Caco-2 (cell line): ENCODE results near the gene MATN4. TPM values are rescaled to one million over a fixed set of nuclear protein-coding genes. Genes with fewer than 3 reads are reported as not detected.

Experiments
- BruUV-seq: library from RNA; stranded (reverse); fragments of 400-500 nt; replicated peaks from 2 replicates; lab custom pipeline; 2021; lab: Mats Ljungman, UMichigan
- CTCF ChIA-PET: fragments of 300-600 bp; sonication (Branson Sonifier 250); formaldehyde crosslinking; loops from one replicate; lab custom pipeline; 2022; ENCODE audit warnings: antibody characterized with exemption; lab: Charles Lee
- POLR2A ChIA-PET: fragments of 300-600 bp; sonication (Branson Sonifier 250); formaldehyde crosslinking; loops from one replicate; lab custom pipeline; 2022; ENCODE audit warnings: antibody characterized with exemption; lab: Charles Lee
- DNase-seq, 2 experiments: peaks; one replicate each; pipeline versions ENCODE4 v3.0.0 to v3.0.0-alpha.2; 2020 to 2022
- H3K27me3 ChIP-seq: replicated peaks from 2 replicates; pipeline ENCODE4 v1.6.0; 2011; ENCODE audit warnings: low read length; ENCODE audit not compliant: control insufficient read depth, insufficient read depth
- H3K36me3 ChIP-seq: 2 replicates; pipeline ENCODE4 v1.5.1; 2011; ENCODE audit warnings: low read length; ENCODE audit not compliant: control insufficient read depth, insufficient read depth
- H3K4me1 ChIP-seq: fragments of 250-450 bp; sonication (Bioruptor Pico); 2 replicates; pipeline ENCODE4 v1.5.1; 2020; ENCODE audit warnings: mild to moderate bottlenecking
- H3K4me3 ChIP-seq: 2 replicates; pipeline ENCODE4 v1.5.1; 2011; ENCODE audit warnings: low read depth, mild to moderate bottlenecking, control low read depth, low read length
- H3K9me3 ChIP-seq: fragments of 250-450 bp; sonication (Bioruptor Pico); 2 replicates; pipeline ENCODE4 v1.5.1; 2020; ENCODE audit warnings: mild to moderate bottlenecking, moderate library complexity
- H3K27ac Mint-ChIP-seq: one replicate; pipeline ENCODE4 v1.8.0; 2022; ENCODE audit warnings: mixed read lengths; ENCODE audit not compliant: unreplicated experiment
- H3K27me3 Mint-ChIP-seq: one replicate; pipeline ENCODE4 v1.8.0; 2022; ENCODE audit warnings: mixed read lengths; ENCODE audit not compliant: insufficient read depth, unreplicated experiment
- H3K36me3 Mint-ChIP-seq: one replicate; pipeline ENCODE4 v1.8.0; 2022; ENCODE audit warnings: mild to moderate bottlenecking, mixed read lengths; ENCODE audit not compliant: insufficient read depth, unreplicated experiment
- H3K4me1 Mint-ChIP-seq: one replicate; pipeline ENCODE4 v1.8.0; 2022; ENCODE audit warnings: low read depth, mixed read lengths; ENCODE audit not compliant: unreplicated experiment
- H3K4me3 Mint-ChIP-seq: one replicate; pipeline ENCODE4 v1.8.0; 2022; ENCODE audit warnings: mild to moderate bottlenecking, moderate library complexity, mixed read lengths; ENCODE audit not compliant: unreplicated experiment
- H3K9me3 Mint-ChIP-seq: one replicate; pipeline ENCODE4 v1.8.0; 2022; ENCODE audit warnings: mixed read lengths; ENCODE audit not compliant: unreplicated experiment
- intact Hi-C: fragments of 100-400 bp; cut with micrococcal nuclease; formaldehyde crosslinking; loops from one replicate; pipeline ENCODE4 v1.10.0; 2022; ENCODE audit not compliant: unreplicated experiment
- total RNA-seq: library from RNA; stranded (reverse); gene quantifications from 2 replicates; pipeline ENCODE4 v1.2.3, GENCODE V29; 2022
- TF ChIP-seq, protein P1 (sequence below), 2 experiments: fragments of 200-600 bp in 1 of 2; IDR thresholded peaks; 1 replicate in 1 of 2; 2 replicates in 1 of 2; pipeline versions ENCODE4 v1.5.1 to v1.8.0; 2011 to 2022; ENCODE audit warnings: antibody characterized with exemption in 1 of 2, control low read depth in 1 of 2, inconsistent platforms in 1 of 2, low read depth in 1 of 2, low read length in 1 of 2, mild to moderate bottlenecking in 1 of 2, moderate library complexity in 1 of 2; ENCODE audit not compliant: insufficient read depth in 1 of 2, severe bottlenecking in 1 of 2, unreplicated experiment in 1 of 2

The MATN4 gene
- total RNA-seq, 1 experiment from 2014 or later = not detected

DNA sequence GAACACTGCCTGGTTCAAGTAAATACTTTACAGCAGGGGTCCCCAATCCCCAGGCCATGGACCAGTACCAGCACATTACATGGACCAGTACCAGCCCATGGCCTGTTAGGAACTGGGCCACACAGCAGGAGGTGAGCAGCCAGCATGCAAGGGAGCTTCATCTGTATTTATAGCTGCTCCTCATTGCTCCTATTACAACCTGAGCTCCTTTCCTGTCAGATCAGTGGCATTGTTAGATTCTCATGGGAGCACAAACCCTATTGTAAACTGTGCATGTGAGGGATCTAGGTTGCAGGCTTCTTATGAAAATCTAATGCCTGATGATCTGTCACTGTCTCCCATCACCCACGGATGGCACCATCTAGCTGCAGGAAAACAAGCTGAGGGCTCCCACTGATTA, 13.4 kb downstream of the MATN4 start:
- Histone ChIP-seq H3K4me3 (no peak overlapping the region), H3K4me1 (0 out of 2 replicates have a peak, but pooled peaks cover 3% of the 10 kb centered on the region), H3K36me3 (no peaks in the 10 kb centered on the region), H3K27me3 (peaks cover 4% of the 10 kb centered on the region; the same call in 1 of the 2 replicates), H3K9me3 (peaks cover 15% of the 10 kb centered on the region)
- intact Hi-C loops = loop anchor here (5.0 kb wide), 1 partner anchor 212 kb away; no protein-coding TSS in a partner anchor
- ChIA-PET POLR2A (interaction anchor here (0.5 to 0.6 kb wide), 2 partner anchors 121 to 334 kb away, joined by 4 read pairs; partner anchors contain the start of genes PIGT and TOMM34), CTCF (interaction anchor here (0.6 to 7.4 kb wide), 23 partner anchors 9 to 477 kb away, joined by 3 to 67 read pairs (median 8); partner anchors contain the start of genes MATN4, PIGT and SYS1)
- H3K36me3 Mint-ChIP-seq = no peaks in the 10 kb centered on the region
- H3K27ac Mint-ChIP-seq = no peak overlapping the region
- no peaks in the 10 kb centered on the region for H3K4me1 Mint-ChIP-seq
- H3K4me3 Mint-ChIP-seq = no peak overlapping the region
- TF ChIP-seq, protein P1, sequence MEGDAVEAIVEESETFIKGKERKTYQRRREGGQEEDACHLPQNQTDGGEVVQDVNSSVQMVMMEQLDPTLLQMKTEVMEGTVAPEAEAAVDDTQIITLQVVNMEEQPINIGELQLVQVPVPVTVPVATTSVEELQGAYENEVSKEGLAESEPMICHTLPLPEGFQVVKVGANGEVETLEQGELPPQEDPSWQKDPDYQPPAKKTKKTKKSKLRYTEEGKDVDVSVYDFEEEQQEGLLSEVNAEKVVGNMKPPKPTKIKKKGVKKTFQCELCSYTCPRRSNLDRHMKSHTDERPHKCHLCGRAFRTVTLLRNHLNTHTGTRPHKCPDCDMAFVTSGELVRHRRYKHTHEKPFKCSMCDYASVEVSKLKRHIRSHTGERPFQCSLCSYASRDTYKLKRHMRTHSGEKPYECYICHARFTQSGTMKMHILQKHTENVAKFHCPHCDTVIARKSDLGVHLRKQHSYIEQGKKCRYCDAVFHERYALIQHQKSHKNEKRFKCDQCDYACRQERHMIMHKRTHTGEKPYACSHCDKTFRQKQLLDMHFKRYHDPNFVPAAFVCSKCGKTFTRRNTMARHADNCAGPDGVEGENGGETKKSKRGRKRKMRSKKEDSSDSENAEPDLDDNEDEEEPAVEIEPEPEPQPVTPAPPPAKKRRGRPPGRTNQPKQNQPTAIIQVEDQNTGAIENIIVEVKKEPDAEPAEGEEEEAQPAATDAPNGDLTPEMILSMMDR (IDR thresholded peaks at IDR 0.05; ENCODE audit: insufficient read depth in 1 of 2, low read depth in 1 of 2, low read length in 1 of 2, severe bottlenecking in 1 of 2, unreplicated experiment in 1 of 2) = no peak
- no TSS peak for BruUV-seq
- peaks cover 9% of the 10 kb centered on the region for H3K27me3 Mint-ChIP-seq
- no peak for DNase-seq
- no peaks in the 10 kb centered on the region for H3K9me3 Mint-ChIP-seq

DNA sequence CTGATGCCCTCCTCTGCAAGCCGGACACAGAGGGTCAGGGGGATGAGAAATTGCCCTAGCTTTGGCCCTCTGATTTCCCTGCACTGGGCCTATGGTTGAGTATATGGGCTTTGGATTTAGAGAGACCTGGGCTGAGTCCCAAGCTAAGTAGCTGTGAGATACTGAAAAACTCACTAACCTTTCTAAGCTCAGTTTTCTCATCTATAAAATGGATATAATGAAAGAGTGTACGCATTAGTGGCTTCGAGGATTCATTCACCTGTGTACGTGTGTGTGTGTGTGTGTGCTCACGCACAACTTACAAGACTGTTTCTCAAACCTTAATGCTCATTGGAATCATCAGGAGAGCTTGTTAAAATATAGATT, 14.1 kb downstream of the MATN4 start:
- H3K4me3 ChIP-seq = peak overlapping the region; percentile 63; the same call in 1 of the 2 replicates
- Mint-ChIP-seq H3K4me3 (peak overlapping the region; percentile 72), H3K36me3 (no peaks in the 10 kb centered on the region), H3K4me1 (no peaks in the 10 kb centered on the region), H3K27me3 (peaks cover 10% of the 10 kb centered on the region), H3K9me3 (no peaks in the 10 kb centered on the region), H3K27ac (no peak overlapping the region)
- peaks cover 15% of the 10 kb centered on the region for H3K9me3 ChIP-seq
- DNase-seq = no peak
- ChIA-PET CTCF (interaction anchor here (0.6 to 7.4 kb wide), 48 partner anchors 9 to 477 kb away, joined by 3 to 67 read pairs (median 5); partner anchors contain the start of genes MATN4, PIGT, SLPI and SYS1), POLR2A (interaction anchor here (0.5 to 0.6 kb wide), 3 partner anchors 68 to 334 kb away, joined by 3 to 4 read pairs (median 4); partner anchors contain the start of genes PIGT and TOMM34)
- H3K4me1 ChIP-seq = 0 out of 2 replicates have a peak, but pooled peaks cover 3% of the 10 kb centered on the region
- H3K36me3 ChIP-seq = no peaks in the 10 kb centered on the region
- intact Hi-C loops = loop anchor here (5.0 kb wide), 1 partner anchor 212 kb away; no protein-coding TSS in a partner anchor
- TF ChIP-seq, protein P1 (IDR thresholded peaks at IDR 0.05; ENCODE audit: insufficient read depth in 1 of 2, low read depth in 1 of 2, low read length in 1 of 2, severe bottlenecking in 1 of 2, unreplicated experiment in 1 of 2) = no peak
- H3K27me3 ChIP-seq = peaks cover 4% of the 10 kb centered on the region; the same call in 1 of the 2 replicates
- no TSS peak for BruUV-seq

DNA sequence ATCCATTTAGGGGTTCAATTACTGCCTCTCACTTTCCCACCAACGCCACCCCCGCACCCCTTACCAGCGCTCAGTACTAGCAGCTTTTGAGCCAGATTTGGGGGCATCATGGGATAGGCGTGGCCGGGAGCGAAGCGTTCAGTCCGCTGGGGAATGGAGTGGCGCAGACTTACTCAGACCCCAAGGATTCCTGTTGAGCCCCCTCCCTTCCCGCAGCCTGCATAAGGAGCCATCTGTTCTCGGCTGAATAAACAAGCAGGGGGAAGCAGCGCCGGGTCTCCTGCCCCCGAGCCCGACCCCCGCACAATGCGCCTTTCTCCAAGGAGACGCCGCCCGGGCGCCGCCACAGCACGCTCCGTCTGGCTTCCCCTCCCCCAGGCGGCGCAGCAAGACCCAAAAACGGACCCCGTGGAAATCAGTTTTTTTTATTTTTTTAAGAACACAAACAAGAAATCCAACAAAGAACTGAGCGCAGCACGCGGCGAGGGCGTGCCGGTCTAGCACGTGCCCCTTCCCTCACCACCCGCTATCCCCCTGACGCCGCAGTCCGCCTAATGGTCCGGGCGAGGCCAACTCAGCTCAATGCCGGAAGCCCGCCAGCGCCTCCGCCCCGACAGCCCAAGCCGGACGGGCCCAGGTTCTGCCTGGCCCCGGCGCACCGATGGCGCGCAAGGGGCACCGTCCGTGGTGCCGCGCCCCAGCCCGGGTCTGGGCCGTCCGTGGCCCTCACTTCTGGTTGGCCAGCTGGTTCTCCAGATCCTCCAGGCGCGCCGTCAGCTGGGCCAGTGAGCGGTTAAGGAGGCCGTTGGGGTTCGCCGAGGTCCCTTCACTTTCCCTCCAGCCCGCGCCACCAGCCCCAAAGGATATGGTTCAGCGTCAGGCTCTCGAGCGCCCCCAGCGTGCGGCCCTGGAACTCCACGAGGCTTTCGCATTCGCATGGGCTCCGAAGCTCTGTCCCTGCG, 14.8 kb downstream of the MATN4 start:
- TF ChIP-seq, protein P1 (IDR thresholded peaks at IDR 0.05; ENCODE audit: insufficient read depth in 1 of 2, low read depth in 1 of 2, low read length in 1 of 2, severe bottlenecking in 1 of 2, unreplicated experiment in 1 of 2) = peak; percentile 100
- Histone ChIP-seq H3K4me3 (peak overlapping the region; percentile 63), H3K9me3 (peaks cover 15% of the 10 kb centered on the region), H3K27me3 (peaks cover 4% of the 10 kb centered on the region; the same call in 1 of the 2 replicates), H3K36me3 (no peaks in the 10 kb centered on the region), H3K4me1 (0 out of 2 replicates have a peak, but pooled peaks cover 3% of the 10 kb centered on the region)
- H3K4me3 Mint-ChIP-seq = peak overlapping the region; percentile 72
- no peaks in the 10 kb centered on the region for H3K4me1 Mint-ChIP-seq
- H3K27ac Mint-ChIP-seq = no peak overlapping the region
- POLR2A ChIA-PET = interaction anchor here (0.6 kb wide), 2 partner anchors 69 to 143 kb away, joined by 3 read pairs; no protein-coding TSS in a partner anchor
- DNase-seq = peak; percentile 90 to 95
- H3K9me3 Mint-ChIP-seq = no peaks in the 10 kb centered on the region
- CTCF ChIA-PET = interaction anchor here (0.6 to 7.4 kb wide), 50 partner anchors 10 to 478 kb away, joined by 3 to 67 read pairs (median 5); partner anchors contain the start of genes MATN4, PIGT, SLPI and SYS1
- no TSS peak for BruUV-seq
- intact Hi-C loops = loop anchor here (5.0 kb wide), 1 partner anchor 211 kb away; no protein-coding TSS in a partner anchor
- H3K36me3 Mint-ChIP-seq = no peaks in the 10 kb centered on the region
- peaks cover 13% of the 10 kb centered on the region for H3K27me3 Mint-ChIP-seq
